Esophagus muscularis mucosa (tissue), 3 donors: ENCODE measurements around the gene SEM1.

ENCODE experiments used
- CTCF ChIP-seq, 3 experiments: fragments of 200-600 bp in 2 of 3; fragments of 450-650 bp in 1 of 3; sonication (generic) in 2 of 3; IDR thresholded peaks; one replicate each; pipeline ENCODE4 v1.5.1; 2017 to 2019; ENCODE audit warnings: antibody characterized with exemption in 3 of 3, mild to moderate bottlenecking in 2 of 3, moderate library complexity in 1 of 3
- POLR2A ChIP-seq: fragments of 450-650 bp; IDR thresholded peaks from one replicate; pipeline ENCODE4 v1.6.1; 2017; ENCODE audit warnings: antibody characterized with exemption, moderate library complexity, mild to moderate bottlenecking, low read depth

- TF ChIP-seq POLR2A (no peak), CTCF (IDR thresholded peaks at IDR 0.05) (no peak)
Observed at GRCh38 chr7:96658022-96658412, 51.6 kb downstream of the SEM1 start.
